Measurements from ENCODE around the gene PARP4. TPM values are rescaled to one million over a fixed set of nuclear protein-coding genes. Genes with fewer than 3 reads are reported as not detected.
A peak's percentile ranks its signal among the peaks of the same experiment; 100 is the strongest.
"Not testable (repeated sequence)": the region's sequence is repeated elsewhere in the genome, so short reads cannot be mapped to it uniquely, and the experiment has no call there.

PARP4 gene
- 10 to 100 TPM; 52.1 to 53.5 TPM for total RNA-seq

DNA sequence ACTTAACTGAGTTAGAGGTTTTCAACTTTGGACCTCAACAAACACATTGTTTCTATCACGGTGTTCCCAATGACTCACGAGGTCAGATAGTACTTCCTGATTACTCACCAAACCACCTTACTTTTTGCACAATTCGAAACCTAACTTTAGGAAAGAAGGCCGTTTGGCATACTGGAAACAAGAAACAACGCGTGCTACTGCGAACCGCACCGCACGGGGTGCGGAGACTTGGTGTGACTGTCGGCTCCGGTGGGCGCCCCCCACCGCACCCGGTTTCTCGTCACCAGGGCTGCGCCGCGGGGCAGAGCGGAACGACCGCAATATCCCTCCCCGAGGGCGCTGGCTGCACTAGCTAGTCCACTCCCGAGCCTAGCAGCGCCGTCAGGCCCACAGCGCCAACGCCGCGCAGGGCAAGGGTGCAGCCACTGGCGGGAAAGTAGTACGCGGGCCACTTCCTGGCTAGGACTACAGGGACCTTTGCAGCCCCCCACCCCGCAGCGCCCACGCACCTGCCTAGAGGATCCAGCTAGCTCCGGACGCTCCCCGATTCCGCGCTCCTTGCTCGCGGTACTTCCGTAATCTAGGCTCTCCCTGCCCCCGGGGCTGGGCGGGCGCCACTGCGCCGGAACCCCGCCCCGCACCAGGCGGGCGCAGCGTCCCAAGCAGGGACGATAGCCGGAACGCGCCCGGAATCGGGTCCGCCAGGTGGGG lies at the start of gene PARP4:
Gene PARP4, minus strand, starts transcription at position 582 of the 711 bp plus-strand sequence. CDS start 9,002 bp downstream, outside the sequence.
- ATAC-seq (peak; percentile 91), DNase-seq (peak; percentile 78)
- H3K9me3 Mint-ChIP-seq (ENCODE audit: insufficient read depth) = no peaks in the 10 kb centered on the region
- peaks cover 25% of the 10 kb centered on the region for H3K36me3 Mint-ChIP-seq (ENCODE audit: low read depth)
- POLR2A ChIA-PET = interaction anchor here (0.6 to 1.5 kb wide), 7 partner anchors 9 to 261 kb away, joined by 3 to 5 read pairs (median 3); no protein-coding TSS in a partner anchor
- peaks cover 3% of the 10 kb centered on the region for H3K27me3 Mint-ChIP-seq (ENCODE audit: low read depth)
- peak within 1 kb of the TSS; percentile 85 for H3K27ac Mint-ChIP-seq
- peak within 1 kb of the TSS; percentile 91 for H3K4me3 Mint-ChIP-seq
- H3K4me1 Mint-ChIP-seq (ENCODE audit: low read depth) = peaks cover 34% of the 10 kb centered on the region
- CTCF ChIA-PET = interaction anchor here (1.0 kb wide), 1 partner anchor 248 kb away, joined by 3 read pairs; no protein-coding TSS in a partner anchor

DNA sequence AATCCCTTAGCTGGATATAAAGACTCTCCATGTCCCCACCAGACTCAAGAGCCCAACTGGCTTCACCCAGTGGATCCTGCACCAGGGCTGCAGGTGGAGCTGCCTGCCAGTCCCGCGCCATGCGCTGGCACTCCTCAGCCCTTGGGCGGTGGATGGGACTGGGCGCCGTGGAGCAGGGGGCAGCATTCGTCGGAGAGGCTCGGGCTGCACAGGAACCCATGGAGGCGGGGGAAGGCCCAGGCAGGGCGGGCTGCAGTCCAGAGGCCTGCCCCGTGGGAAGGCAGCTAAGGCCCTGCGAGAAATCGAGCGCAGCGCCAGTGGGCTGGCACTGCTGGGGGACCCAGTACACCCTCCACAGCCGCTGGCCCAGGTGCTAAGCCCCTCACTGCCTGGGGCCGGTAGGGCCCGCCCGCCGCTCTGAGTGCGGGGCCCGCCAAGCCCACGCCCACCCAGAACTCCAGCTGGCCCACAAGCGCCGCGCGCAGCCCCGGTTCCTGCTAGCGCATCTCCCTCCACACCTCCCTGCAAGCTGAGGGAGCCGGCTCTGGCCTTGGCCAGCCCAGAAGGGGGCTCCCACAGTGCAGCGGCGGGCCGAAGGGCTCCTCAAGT lies 48.1 kb upstream of the PARP4 start:
- H3K4me3 Mint-ChIP-seq; CTCF ChIA-PET; H3K9me3 Mint-ChIP-seq (ENCODE audit: insufficient read depth); POLR2A ChIA-PET; H3K36me3 Mint-ChIP-seq (ENCODE audit: low read depth); DNase-seq; ATAC-seq; H3K27ac Mint-ChIP-seq: not testable (repeated sequence)
- H3K27me3 Mint-ChIP-seq (ENCODE audit: low read depth) = peaks cover 35% of the 10 kb centered on the region
- peaks cover 13% of the 10 kb centered on the region for H3K4me1 Mint-ChIP-seq (ENCODE audit: low read depth)

DNA sequence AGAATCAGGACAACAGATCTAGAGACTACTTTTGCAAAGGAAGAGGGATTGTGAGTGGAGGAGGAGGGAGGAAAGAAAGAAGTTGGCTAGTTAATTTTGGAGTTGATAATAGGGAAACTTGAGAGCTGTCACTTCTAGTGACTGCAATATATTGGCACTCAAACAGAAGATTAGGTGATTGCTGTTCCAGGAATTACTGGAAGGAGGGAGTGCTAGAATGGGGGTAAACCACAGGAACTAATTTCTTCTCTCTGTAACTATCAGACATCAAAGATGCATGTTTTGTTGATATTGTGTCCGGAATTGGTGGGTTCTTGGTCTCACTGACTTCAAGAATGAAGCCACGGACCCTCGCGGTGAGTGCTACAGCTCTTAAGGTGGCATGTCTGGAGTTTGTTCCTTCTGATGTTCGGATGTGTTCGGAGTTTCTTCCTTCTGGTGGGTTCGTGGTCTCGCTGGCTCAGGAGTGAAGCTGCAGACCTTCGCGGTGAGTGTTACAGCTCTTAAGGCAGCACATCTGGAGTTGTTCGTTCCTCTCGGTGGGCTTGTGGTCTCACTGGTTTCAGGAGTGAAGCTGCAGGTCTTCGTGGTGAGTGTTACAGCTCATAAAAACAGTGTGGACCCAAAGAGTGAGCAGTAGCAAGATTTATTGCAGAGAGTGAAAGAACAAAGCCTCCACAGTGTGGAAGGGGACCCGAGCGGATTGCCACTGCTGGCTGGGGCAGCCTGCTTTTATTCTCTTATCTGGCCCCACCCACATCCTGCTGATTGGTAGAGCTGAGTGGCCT lies 47.0 kb upstream of the PARP4 start:
- H3K4me1 Mint-ChIP-seq (ENCODE audit: low read depth) = peaks cover 13% of the 10 kb centered on the region
- H3K9me3 Mint-ChIP-seq (ENCODE audit: insufficient read depth); CTCF ChIA-PET; POLR2A ChIA-PET; ATAC-seq; H3K36me3 Mint-ChIP-seq (ENCODE audit: low read depth); DNase-seq; H3K27ac Mint-ChIP-seq: not testable (repeated sequence)
- H3K27me3 Mint-ChIP-seq (ENCODE audit: low read depth) = peaks cover 28% of the 10 kb centered on the region
- peak overlapping the region; percentile 35 for H3K4me3 Mint-ChIP-seq

DNA sequence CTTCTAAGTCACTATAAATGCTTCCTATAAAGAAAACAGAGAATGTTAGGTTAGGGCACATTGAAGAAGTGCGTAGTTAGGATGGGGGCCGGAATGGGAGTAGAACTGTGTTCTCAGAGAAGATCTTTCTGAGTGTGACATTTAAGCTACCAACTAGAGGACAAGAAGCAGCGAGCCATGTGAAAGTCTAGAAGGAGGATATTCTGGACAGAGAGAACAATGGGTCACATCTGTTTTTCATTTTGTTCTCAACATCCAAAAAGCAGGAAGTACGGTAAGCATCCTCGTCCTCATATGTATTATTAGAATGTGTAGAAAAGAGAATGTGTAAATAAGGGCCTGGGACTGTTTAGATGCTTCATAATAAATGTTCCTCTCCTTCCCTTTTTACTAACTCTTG lies 44.5 kb upstream of the PARP4 start:
- H3K27ac Mint-ChIP-seq = no peak overlapping the region
- DNase-seq = no peak
- H3K9me3 Mint-ChIP-seq (ENCODE audit: insufficient read depth) = no peaks in the 10 kb centered on the region
- ATAC-seq = no peak
- ChIA-PET POLR2A (no interaction called here), CTCF (no interaction called here)
- H3K36me3 Mint-ChIP-seq (ENCODE audit: low read depth) = no peaks in the 10 kb centered on the region
- peaks cover 35% of the 10 kb centered on the region for H3K27me3 Mint-ChIP-seq (ENCODE audit: low read depth)
- no peak overlapping the region for H3K4me3 Mint-ChIP-seq
- H3K4me1 Mint-ChIP-seq (ENCODE audit: low read depth) = peaks cover 13% of the 10 kb centered on the region

DNA sequence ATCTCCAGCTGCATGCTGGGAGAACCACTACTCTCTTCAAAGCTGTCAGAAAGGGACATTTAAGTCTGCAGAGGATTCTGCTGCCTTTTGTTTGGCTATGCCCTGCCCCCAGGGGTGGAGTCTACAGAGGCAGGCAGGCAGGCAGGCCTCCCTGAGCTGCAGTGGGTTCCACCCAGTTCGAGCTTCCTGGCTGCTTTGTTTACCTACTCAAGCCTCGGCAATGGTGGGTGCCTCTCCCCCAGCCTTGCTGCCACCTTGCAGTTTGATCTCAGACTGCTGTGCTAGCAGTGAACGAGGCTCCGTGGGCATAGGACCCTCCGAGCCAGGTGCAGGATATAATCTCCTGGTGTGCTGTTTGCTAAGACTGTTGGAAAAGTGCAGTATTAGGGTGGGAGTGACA lies 41.3 kb upstream of the PARP4 start:
- ATAC-seq; H3K4me3 Mint-ChIP-seq; CTCF ChIA-PET; POLR2A ChIA-PET; H3K36me3 Mint-ChIP-seq (ENCODE audit: low read depth); H3K4me1 Mint-ChIP-seq (ENCODE audit: low read depth); DNase-seq; H3K9me3 Mint-ChIP-seq (ENCODE audit: insufficient read depth); H3K27ac Mint-ChIP-seq: not testable (repeated sequence)
- peaks cover 40% of the 10 kb centered on the region for H3K27me3 Mint-ChIP-seq (ENCODE audit: low read depth)

DNA sequence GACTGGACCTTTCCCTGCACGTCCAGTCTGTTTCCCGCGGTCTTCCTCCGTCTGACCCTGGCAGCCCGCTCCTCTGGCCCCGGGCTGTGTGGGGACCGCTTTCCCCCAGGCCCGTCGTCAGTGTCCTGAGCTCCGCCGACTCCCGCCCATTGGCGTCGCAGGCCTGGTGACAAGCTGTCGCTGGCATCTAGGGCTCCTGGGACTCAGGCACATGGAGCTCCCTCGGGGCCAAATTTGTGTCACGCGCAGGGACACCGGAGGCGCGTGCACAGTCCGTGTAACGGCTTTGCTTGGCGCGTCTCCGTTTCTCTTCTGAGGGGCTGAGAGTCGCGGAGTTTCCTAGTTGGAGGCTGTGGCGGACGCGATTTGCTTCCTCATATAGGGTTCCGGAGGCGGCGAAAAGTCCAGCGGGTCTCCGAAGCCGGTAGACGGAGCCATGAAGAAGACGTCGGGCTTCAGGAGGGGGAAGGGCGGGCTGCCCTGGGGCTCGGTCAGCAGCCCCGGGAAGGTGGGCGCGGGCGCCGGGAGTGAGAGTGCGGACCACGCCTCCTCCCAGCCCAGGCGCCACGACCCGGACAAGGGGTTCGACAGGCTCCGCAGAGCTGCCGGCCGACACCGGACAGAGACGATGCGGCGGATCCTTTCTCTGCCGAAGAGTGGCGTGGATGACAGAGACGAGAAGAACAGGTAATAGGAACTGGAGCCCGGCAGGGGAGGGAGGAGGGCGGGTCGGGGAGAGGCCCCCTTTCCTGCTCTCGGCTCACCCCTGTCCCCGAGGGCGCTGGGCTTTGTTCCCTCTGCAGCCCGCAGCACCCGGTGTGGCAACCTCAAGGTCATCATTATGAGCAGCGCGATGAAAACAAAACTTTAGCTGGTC lies 29.1 kb upstream of the PARP4 start:
- H3K4me1 Mint-ChIP-seq (ENCODE audit: low read depth); POLR2A ChIA-PET; H3K36me3 Mint-ChIP-seq (ENCODE audit: low read depth); H3K9me3 Mint-ChIP-seq (ENCODE audit: insufficient read depth); DNase-seq: not testable (repeated sequence)
- Mint-ChIP-seq H3K4me3 (peak overlapping the region; percentile 78), H3K27me3 (ENCODE audit: low read depth) (peaks cover 37% of the 10 kb centered on the region), H3K27ac (peak overlapping the region; percentile 49)
- ATAC-seq = peak; percentile 62
- CTCF ChIA-PET = interaction anchor here (1.0 kb wide), 1 partner anchor 291 kb away, joined by 3 read pairs; no protein-coding TSS in a partner anchor

DNA sequence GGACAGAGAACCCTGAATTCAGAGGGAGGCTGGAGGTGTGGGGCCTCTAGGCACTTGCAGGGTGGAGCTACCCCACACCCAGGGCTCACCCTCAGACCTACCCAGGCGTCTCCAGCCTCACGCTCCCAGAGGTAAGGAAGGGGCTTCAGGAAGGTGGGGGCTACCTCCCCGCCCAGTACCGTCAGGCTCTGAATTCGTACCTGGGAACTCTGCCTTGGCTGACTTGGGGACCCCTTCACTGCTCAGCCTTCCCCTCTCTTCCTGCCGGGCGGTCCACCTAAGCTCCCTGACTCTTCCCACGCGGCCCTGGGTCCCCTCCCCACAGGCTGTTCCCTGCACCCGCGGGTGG lies 28.5 kb upstream of the PARP4 start:
- peak; percentile 17 for ATAC-seq
- Mint-ChIP-seq H3K9me3 (ENCODE audit: insufficient read depth) (no peaks in the 10 kb centered on the region), H3K36me3 (ENCODE audit: low read depth) (no peaks in the 10 kb centered on the region), H3K4me1 (ENCODE audit: low read depth) (peaks cover 5% of the 10 kb centered on the region), H3K27me3 (ENCODE audit: low read depth) (peaks cover 36% of the 10 kb centered on the region), H3K4me3 (peak overlapping the region; percentile 78), H3K27ac (no peak overlapping the region)
- ChIA-PET CTCF (no interaction called here), POLR2A (no interaction called here)
- no peak for DNase-seq

DNA sequence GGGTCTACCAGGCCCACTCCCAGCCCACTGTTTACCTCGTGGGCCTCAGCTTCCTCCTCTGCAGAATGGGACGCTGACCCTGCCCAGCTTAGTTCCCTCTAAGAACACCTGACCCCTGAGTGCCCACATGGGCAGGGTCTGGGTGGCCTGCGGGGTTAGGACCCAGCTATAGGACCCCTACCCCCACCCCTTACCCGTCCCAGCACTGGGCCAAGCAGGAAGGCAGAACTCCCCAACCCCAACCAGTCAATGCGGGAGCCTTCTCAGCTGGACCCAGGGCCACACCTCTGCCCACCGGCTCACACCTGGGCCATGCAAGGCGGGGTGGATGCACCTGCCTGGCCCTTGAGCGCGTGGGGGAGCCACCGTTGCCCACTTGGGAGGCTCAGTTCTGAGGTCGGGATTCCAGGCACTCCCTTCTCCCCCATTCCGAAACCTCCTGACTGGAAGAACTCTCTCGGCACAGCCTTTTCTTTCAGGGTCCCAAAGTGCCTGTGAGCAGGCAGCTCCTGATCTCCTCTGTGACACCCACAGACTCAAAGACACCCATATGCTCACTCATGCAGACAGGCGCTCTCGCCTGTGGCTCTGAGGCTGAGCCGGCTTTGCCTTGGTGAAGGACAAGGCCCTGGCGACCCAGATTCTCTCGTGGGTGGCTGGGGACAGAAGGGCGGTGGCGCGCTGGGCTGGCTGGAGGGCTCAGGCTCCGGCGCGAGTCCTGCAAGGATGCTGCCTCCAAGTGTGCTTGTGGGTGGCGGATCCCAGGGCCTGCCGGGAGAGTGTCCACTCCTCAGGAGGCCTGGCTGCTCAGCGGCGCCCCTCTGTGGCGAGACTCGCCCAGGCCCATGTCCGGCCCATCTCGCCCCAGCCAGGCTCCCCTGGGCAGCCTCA lies 27.9 kb upstream of the PARP4 start:
- ATAC-seq (no peak), DNase-seq (no peak)
- Mint-ChIP-seq H3K9me3 (ENCODE audit: insufficient read depth) (no peaks in the 10 kb centered on the region), H3K4me1 (ENCODE audit: low read depth) (peaks cover 5% of the 10 kb centered on the region), H3K27ac (no peak overlapping the region), H3K36me3 (ENCODE audit: low read depth) (no peaks in the 10 kb centered on the region), H3K4me3 (no peak overlapping the region), H3K27me3 (ENCODE audit: low read depth) (peaks cover 36% of the 10 kb centered on the region)
- ChIA-PET CTCF (interaction anchor here (1.1 kb wide), 1 partner anchor 16 kb away, joined by 3 read pairs; no protein-coding TSS in a partner anchor), POLR2A (no interaction called here)

DNA sequence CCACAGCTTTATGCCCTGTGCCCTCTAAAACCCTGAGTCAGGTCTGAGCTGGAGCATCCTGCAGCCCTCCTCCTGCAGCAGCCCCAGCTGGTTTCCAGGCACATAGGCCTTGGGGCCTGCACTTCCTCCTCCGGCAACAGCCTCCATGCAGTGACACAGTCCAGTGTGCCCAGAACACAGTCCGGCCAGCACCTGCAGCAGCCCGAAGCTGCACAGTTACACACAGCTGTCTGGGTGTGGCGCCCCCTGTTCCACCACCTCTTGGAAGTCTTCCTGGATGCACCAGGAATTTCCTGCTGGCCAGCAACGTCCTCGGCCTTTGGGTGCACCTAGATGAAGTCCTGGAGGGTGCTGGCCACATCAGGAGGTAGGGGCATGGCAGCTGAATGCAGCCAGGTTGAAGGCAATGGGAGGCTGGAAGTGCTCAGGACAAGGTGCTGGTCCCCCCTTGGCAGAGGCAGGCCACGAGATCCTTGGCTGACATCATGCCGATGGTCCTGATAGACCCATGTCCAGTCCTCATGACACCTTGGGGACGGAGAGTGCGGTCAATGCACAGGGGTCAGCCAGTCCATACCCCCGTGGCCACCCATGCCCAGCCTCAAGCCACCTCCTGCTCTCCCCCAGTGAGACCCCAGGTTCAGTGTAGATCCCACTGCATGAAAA lies 27.1 kb upstream of the PARP4 start:
- H3K27ac Mint-ChIP-seq = no peak overlapping the region
- H3K4me1 Mint-ChIP-seq (ENCODE audit: low read depth) = peaks cover 5% of the 10 kb centered on the region
- POLR2A ChIA-PET = no interaction called here
- CTCF ChIA-PET = interaction anchor here (1.1 kb wide), 1 partner anchor 16 kb away, joined by 3 read pairs; no protein-coding TSS in a partner anchor
- H3K36me3 Mint-ChIP-seq (ENCODE audit: low read depth) = no peaks in the 10 kb centered on the region
- ATAC-seq (no peak), DNase-seq (no peak)
- peaks cover 36% of the 10 kb centered on the region for H3K27me3 Mint-ChIP-seq (ENCODE audit: low read depth)
- no peaks in the 10 kb centered on the region for H3K9me3 Mint-ChIP-seq (ENCODE audit: insufficient read depth)
- H3K4me3 Mint-ChIP-seq = no peak overlapping the region

DNA sequence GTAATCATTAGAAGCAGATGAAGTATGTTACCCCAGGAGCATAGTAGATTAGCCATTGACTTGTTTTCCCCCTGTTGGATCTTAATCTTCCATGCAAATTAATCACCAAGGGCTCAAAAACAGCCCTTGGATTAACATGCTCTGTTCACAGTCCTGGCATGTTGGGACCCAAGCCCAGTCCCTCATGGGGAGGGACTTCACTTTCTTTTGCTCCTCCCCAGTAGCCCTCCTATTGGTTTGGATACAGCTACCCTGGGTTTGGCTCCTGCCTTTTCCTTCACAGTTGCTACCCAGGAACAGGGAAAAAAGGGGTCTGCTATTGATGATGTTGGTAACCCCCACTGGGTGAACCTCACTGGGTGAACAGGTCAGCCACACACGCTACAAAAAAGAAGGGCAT lies 16.9 kb upstream of the PARP4 start:
- H3K36me3 Mint-ChIP-seq (ENCODE audit: low read depth) = no peaks in the 10 kb centered on the region
- CTCF ChIA-PET = no interaction called here
- H3K27me3 Mint-ChIP-seq (ENCODE audit: low read depth) = peaks cover 49% of the 10 kb centered on the region
- H3K27ac Mint-ChIP-seq = no peak overlapping the region
- ATAC-seq (no peak), DNase-seq (no peak)
- no peaks in the 10 kb centered on the region for H3K4me1 Mint-ChIP-seq (ENCODE audit: low read depth)
- POLR2A ChIA-PET = no interaction called here
- H3K9me3 Mint-ChIP-seq (ENCODE audit: insufficient read depth) = no peaks in the 10 kb centered on the region
- H3K4me3 Mint-ChIP-seq = no peak overlapping the region

Measured in activated CD8-positive, alpha-beta T cell treated with anti-CD3 and anti-CD28 coated beads, Interleukin-2, amount 10 ng/mL, durations not matched to agents 7 days and 5 days (primary cell).